Right cardiac atrium (tissue), 5 donors: Measurements from ENCODE around the gene RXRB. TPM values are rescaled to one million over a fixed set of nuclear protein-coding genes. Genes with fewer than 3 reads are reported as not detected.
"Not testable (repeated sequence)": the region's sequence is repeated elsewhere in the genome, so short reads cannot be mapped to it uniquely, and the experiment has no call there.

ENCODE experiments used
- ATAC-seq, 2 donors: fragments of 200-7000 bp; cut with Tn5 transposase; one replicate each; pipeline versions ENCODE4 v1.8.0 to v1.9.1; 2020; ENCODE audit warnings: moderate library complexity in 2 of 2, mild to moderate bottlenecking in 1 of 2
- DNase-seq, 3 donors: peaks; one replicate each; pipeline ENCODE4 v3.0.0-alpha.2; 2020
- H3K27ac ChIP-seq: one replicate; pipeline ENCODE4 v1.5.1; 2013; ENCODE audit warnings: mild to moderate bottlenecking, low read length, control low read depth, moderate library complexity
- H3K27me3 ChIP-seq: one replicate; pipeline ENCODE4 v1.6.1; 2013; ENCODE audit not compliant: control insufficient read depth, insufficient read depth
- H3K4me1 ChIP-seq: one replicate; pipeline ENCODE4 v1.6.1; 2013; ENCODE audit warnings: low read length; ENCODE audit not compliant: control insufficient read depth, insufficient read depth
- H3K4me3 ChIP-seq: one replicate; pipeline ENCODE4 v1.5.1; 2013; ENCODE audit warnings: low read length, control low read depth
- H3K9me3 ChIP-seq: one replicate; pipeline ENCODE4 v1.6.1; 2013; ENCODE audit warnings: low read length; ENCODE audit not compliant: control insufficient read depth
- WGBS: extraction: QIAGEN DNeasy Blood & Tissue Kit; methylation state at CpG from one replicate; pipeline ENCODE4 v1.1.7; 2013; 5-methylcytosine and 5-hydroxymethylcytosine counted together
- intact Hi-C, 4 donors: fragments of 100-400 bp; cut with DNase I; formaldehyde crosslinking; loops; one replicate each; pipeline versions ENCODE4 v1.11.0 to v1.14.0; 2022 to 2023
- microRNA-seq, 2 donors: library from miRNA; unstranded; fragments of <30 nt; microRNA quantifications; one replicate each; pipeline ENCODE4 v1.2.0, GENCODE V29; 2020 to 2021
- polyA plus RNA-seq: library from polyadenylated mRNA; stranded (reverse); fragments of 200-250 nt; gene quantifications from one replicate; pipeline ENCODE4 v1.2.3, GENCODE V29; 2013
- total RNA-seq, 4 donors: library from RNA; stranded (reverse); fragmentation: NEBNext Ultra II Directional; extraction: Animal tissue kit (Norgen Biotek cat#: 25700); gene quantifications; one replicate each; pipeline ENCODE4 v1.2.1, GENCODE V29; 2021
- donor health status: healthy with polysubstance abuse.
- donor health status: DM: no; HTN: yes; CAD: no.
- donor health status: DM: no; HTN: no; CAD: no.
- donor health status: DM: no; HTN: yes; CAD: no; lungs with severe emphysema.
- donor health status: DM: yes; HTN: yes; CAD: no.

Gene RXRB
- total and polyA plus RNA-seq, 5 donors = 31.7 to 44.8 (median 33.6) TPM

DNA sequence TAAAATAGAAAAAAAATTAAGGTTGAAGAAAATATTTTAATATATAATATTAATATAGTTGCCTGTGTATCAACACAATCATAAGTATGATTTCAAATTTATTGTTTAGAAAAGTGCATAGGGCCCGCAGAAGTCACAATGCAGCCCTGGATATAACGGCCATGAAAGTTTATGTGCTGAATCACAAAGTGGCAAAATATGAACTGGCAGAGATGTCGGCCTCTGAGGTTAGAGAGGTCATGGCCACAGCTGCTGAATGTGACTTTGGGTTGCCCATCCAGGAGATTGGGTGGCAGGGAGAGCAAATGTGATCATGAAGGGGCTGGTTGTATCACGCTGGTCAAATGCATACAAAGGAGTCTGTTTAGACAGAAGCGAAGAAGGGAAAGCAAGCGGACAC is 43.9 kb downstream of the RXRB start:
- no peak for ATAC-seq
- H3K9me3 ChIP-seq = no peaks in the 10 kb centered on the region
- intact Hi-C loops = loop anchor here in 1 of 4 donors (10.0 kb wide), 1 partner anchor 152 kb away; the partner anchor contains the start of gene HLA-DOA
- H3K4me1 ChIP-seq = no peaks in the 10 kb centered on the region
- no peak overlapping the region for H3K27ac ChIP-seq
- WGBS = 85% methylated on average over 6 of the region's 6 CpGs
- H3K4me3 ChIP-seq = no peak overlapping the region
- no peak for DNase-seq
- no peaks in the 10 kb centered on the region for H3K27me3 ChIP-seq

DNA sequence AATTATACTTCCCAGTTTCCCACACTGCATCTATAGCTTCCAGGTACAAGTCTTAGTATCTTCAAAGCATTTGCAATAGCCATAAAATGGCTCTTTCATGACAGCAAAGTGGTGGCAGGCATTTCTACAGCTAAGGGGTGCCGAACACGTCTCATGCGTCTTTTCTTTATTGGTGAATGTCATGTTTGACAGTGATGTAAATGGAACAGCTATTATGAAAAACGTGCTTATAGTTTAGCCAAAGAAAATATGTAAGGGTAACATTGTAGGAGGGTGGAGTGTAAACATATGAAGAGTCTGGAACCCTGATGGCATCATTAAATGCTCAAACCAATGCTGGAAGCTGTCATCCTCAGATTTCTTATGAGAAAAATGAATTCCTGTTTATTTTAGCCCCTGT is 46.1 kb downstream of the RXRB start:
- no peak for ATAC-seq

DNA sequence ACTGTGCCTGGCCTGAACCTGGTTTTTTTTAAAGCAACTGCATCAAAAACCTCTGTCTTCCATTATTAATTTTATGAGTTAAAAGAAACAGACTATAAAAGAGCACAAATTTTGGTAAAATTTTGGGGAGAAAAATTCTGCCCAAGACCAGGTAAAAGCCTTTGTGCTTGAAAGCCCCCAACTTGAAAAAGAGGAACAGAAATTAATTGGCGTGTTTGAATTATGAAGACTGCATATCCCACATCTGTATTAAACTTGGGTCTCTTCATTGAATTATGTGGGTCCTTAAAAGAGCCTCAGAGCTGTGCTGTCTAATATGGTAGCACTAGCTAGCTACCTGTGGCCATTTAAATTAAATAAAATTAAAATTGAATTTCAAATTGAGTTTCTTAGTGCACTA is 49.4 kb downstream of the RXRB start:
- no peaks in the 10 kb centered on the region for H3K27me3 ChIP-seq
- no peak overlapping the region for H3K4me3 ChIP-seq
- no peak for ATAC-seq
- H3K9me3 ChIP-seq = no peaks in the 10 kb centered on the region
- intact Hi-C loops = loop anchor here in 1 of 4 donors (10.0 kb wide), 1 partner anchor 146 kb away; the partner anchor contains the start of gene HLA-DOA
- WGBS = 82% methylated on average over 1 of the region's 1 CpG
- H3K27ac ChIP-seq = no peak overlapping the region
- H3K4me1 ChIP-seq = no peaks in the 10 kb centered on the region
- no peak for DNase-seq

More for the DNA sequence above, 46.1 kb downstream of the RXRB start:
- no peak overlapping the region for H3K4me3 ChIP-seq
- intact Hi-C loops = loop anchor here in 1 of 4 donors (10.0 kb wide), 1 partner anchor 150 kb away; the partner anchor contains the start of gene HLA-DOA
- no peaks in the 10 kb centered on the region for H3K4me1 ChIP-seq
- DNase-seq = no peak
- no peaks in the 10 kb centered on the region for H3K27me3 ChIP-seq
- WGBS = 70% methylated on average over 4 of the region's 4 CpGs
- no peak overlapping the region for H3K27ac ChIP-seq
- no peaks in the 10 kb centered on the region for H3K9me3 ChIP-seq

DNA sequence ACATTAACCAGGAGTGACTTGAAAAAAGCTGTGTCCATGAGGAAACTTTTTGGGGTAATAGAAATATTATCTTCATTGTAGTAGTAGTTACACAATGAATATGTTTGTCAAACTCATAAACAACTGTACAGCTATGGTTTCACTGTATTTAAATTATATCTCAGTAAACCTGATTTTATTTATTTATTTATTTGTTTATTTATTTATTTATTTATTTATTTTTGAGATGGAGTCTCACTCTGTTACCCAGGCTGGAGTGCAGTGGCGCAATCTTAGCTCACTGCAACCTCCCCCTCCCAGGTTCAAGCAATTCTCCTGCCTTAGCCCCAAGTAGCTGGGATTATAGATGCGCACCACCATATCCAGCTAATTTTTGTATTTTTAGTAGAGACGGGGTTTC is 49.9 kb downstream of the RXRB start:
- not testable (repeated sequence) for H3K27ac ChIP-seq, H3K9me3 ChIP-seq, H3K27me3 ChIP-seq, H3K4me1 ChIP-seq, ATAC-seq, H3K4me3 ChIP-seq, DNase-seq
- WGBS = 83% methylated on average over 3 of the region's 3 CpGs
- intact Hi-C loops = loop anchor here in 1 of 4 donors (10.0 kb wide), 1 partner anchor 146 kb away; the partner anchor contains the start of gene HLA-DOA

- intact Hi-C loops = loop anchor here in 2 of 4 donors (5.0 to 10.0 kb wide), 2 partner anchors 131 to 133 kb away; no protein-coding TSS in a partner anchor
- DNase-seq = no peak
- Histone ChIP-seq H3K4me1 (peaks cover 1% of the 10 kb centered on the region), H3K9me3 (no peaks in the 10 kb centered on the region), H3K27ac (no peak overlapping the region), H3K27me3 (no peaks in the 10 kb centered on the region), H3K4me3 (no peak overlapping the region)
- WGBS = 43% methylated on average over 8 of the region's 8 CpGs
- ATAC-seq = peak in 1 of 2 donors; percentile 43
Measured at GRCh38 chr6:33147807-33148666, 52.4 kb downstream of the RXRB start.

- Histone ChIP-seq H3K27me3 (no peaks in the 10 kb centered on the region), H3K9me3 (no peaks in the 10 kb centered on the region), H3K4me1 (peaks cover 1% of the 10 kb centered on the region), H3K27ac (no peak overlapping the region), H3K4me3 (no peak overlapping the region)
- intact Hi-C loops = loop anchor here in 1 of 4 donors (10.0 kb wide), 1 partner anchor 130 kb away; no protein-coding TSS in a partner anchor
- 26% methylated on average over 1 of the region's 1 CpG for WGBS
- DNase-seq (peak in 1 of 3 donors; percentile 57), ATAC-seq (no peak)
Measured at GRCh38 chr6:33144373-33144772, 56.1 kb downstream of the RXRB start.

Small RNAs within 50 kb of the gene (microRNA-seq; reads per million reads assigned to microRNA genes)
- gene MIR219A1 = 1.6 to 2.9 reads per million in 2 donors

Other genes starting within 250 kb of the RXRB start
- gene HLA-DMA, start 247.6 kb downstream of the RXRB start, total RNA-seq = 10 to 100 TPM; 16.2 to 26.6 (median 17.3) TPM
- gene HLA-DMA, start 247.6 kb downstream of the RXRB start, polyA plus RNA-seq = 20.9 TPM
- 100 to 1,000 TPM in 1 of 4 donors, 10 to 100 TPM in 3; 82.6 to 100 (median 86.9) TPM for gene BRD2, start 232.1 kb downstream of the RXRB start, total RNA-seq
- 73.1 TPM for gene BRD2, start 232.1 kb downstream of the RXRB start, polyA plus RNA-seq
- gene HLA-DOA, start 191.1 kb downstream of the RXRB start, total RNA-seq = 1 to 10 TPM; 1.3 to 2.3 (median 1.8) TPM
- gene HLA-DOA, start 191.1 kb downstream of the RXRB start, polyA plus RNA-seq = 1.2 TPM
- gene HLA-DPA1, start 127.0 kb downstream of the RXRB start, total RNA-seq = 10 to 100 TPM; 49.5 to 58.6 (median 54.1) TPM
- gene HLA-DPA1, start 127.0 kb downstream of the RXRB start, polyA plus RNA-seq = 31.1 TPM
- 10 to 100 TPM; 46.2 to 71.0 (median 57.4) TPM for gene HLA-DPB1, start 124.7 kb downstream of the RXRB start, total RNA-seq
- 35.9 TPM for gene HLA-DPB1, start 124.7 kb downstream of the RXRB start, polyA plus RNA-seq
- gene COL11A2, start 8.2 kb downstream of the RXRB start, total RNA-seq = 1 to 10 TPM; 1.5 to 4.0 (median 2.3) TPM
- gene COL11A2, start 8.2 kb downstream of the RXRB start, polyA plus RNA-seq = 3.7 TPM
- gene SLC39A7, start 202 bp upstream of the RXRB start, total RNA-seq = 100 to 1,000 TPM in 1 of 4 donors, 10 to 100 TPM in 3; 59.0 to 124 (median 81.6) TPM
- 78.6 TPM for gene SLC39A7, start 202 bp upstream of the RXRB start, polyA plus RNA-seq
- 10 to 100 TPM; 16.9 to 20.2 (median 19.1) TPM for gene HSD17B8, start 4.0 kb upstream of the RXRB start, total RNA-seq
- 16.9 TPM for gene HSD17B8, start 4.0 kb upstream of the RXRB start, polyA plus RNA-seq
- gene RING1, start 7.8 kb upstream of the RXRB start, total RNA-seq = 10 to 100 TPM; 30.4 to 38.2 (median 34.4) TPM
- gene RING1, start 7.8 kb upstream of the RXRB start, polyA plus RNA-seq = 33.7 TPM
- gene VPS52, start 71.2 kb upstream of the RXRB start, total RNA-seq = 10 to 100 TPM; 31.1 to 39.1 (median 35.8) TPM
- gene VPS52, start 71.2 kb upstream of the RXRB start, polyA plus RNA-seq = 34.6 TPM
- 1,000 to 10,000 TPM; 1,042 to 1,240 (median 1,130) TPM for gene RPS18, start 71.4 kb upstream of the RXRB start, total RNA-seq
- 1,903 TPM for gene RPS18, start 71.4 kb upstream of the RXRB start, polyA plus RNA-seq
- gene B3GALT4, start 76.5 kb upstream of the RXRB start, total RNA-seq = 10 to 100 TPM in 2 of 4 donors, 1 to 10 TPM in 2; 9.7 to 10.2 (median 9.9) TPM
- 11.0 TPM for gene B3GALT4, start 76.5 kb upstream of the RXRB start, polyA plus RNA-seq
- 10 to 100 TPM; 16.3 to 31.1 (median 18.5) TPM for gene WDR46, start 88.6 kb upstream of the RXRB start, total RNA-seq
- gene WDR46, start 88.6 kb upstream of the RXRB start, polyA plus RNA-seq = 15.5 TPM
- gene PFDN6, start 88.9 kb upstream of the RXRB start, total RNA-seq = 10 to 100 TPM; 44.4 to 60.0 (median 50.1) TPM
- gene PFDN6, start 88.9 kb upstream of the RXRB start, polyA plus RNA-seq = 143 TPM
- 10 to 100 TPM; 47.6 to 56.3 (median 54.5) TPM for gene RGL2, start 98.3 kb upstream of the RXRB start, total RNA-seq
- gene RGL2, start 98.3 kb upstream of the RXRB start, polyA plus RNA-seq = 40.6 TPM
- gene TAPBP, start 113.4 kb upstream of the RXRB start, total RNA-seq = 10 to 100 TPM; 85.1 to 91.6 (median 87.2) TPM
- gene TAPBP, start 113.4 kb upstream of the RXRB start, polyA plus RNA-seq = 35.3 TPM
- gene ZBTB22, start 117.1 kb upstream of the RXRB start, total RNA-seq = 10 to 100 TPM; 12.7 to 18.2 (median 15.5) TPM
- 12.5 TPM for gene ZBTB22, start 117.1 kb upstream of the RXRB start, polyA plus RNA-seq
- 10 to 100 TPM; 18.3 to 23.9 (median 20.8) TPM for gene DAXX, start 122.3 kb upstream of the RXRB start, total RNA-seq
- 17.6 TPM for gene DAXX, start 122.3 kb upstream of the RXRB start, polyA plus RNA-seq
- 1 to 10 TPM in 2 of 4 donors, under 1 TPM in 1, not detected in 1; 0.62 to 1.2 (median 1.1) TPM for gene KIFC1, start 191.2 kb upstream of the RXRB start, total RNA-seq
- gene KIFC1, start 191.2 kb upstream of the RXRB start, polyA plus RNA-seq = 0.16 TPM
- 10 to 100 TPM; 55.5 to 70.6 (median 65.4) TPM for gene PHF1, start 210.3 kb upstream of the RXRB start, total RNA-seq
- 76.4 TPM for gene PHF1, start 210.3 kb upstream of the RXRB start, polyA plus RNA-seq
- gene CUTA, start 217.4 kb upstream of the RXRB start, total RNA-seq = 100 to 1,000 TPM; 128 to 177 (median 133) TPM
- 170 TPM for gene CUTA, start 217.4 kb upstream of the RXRB start, polyA plus RNA-seq
- gene SYNGAP1, start 219.4 kb upstream of the RXRB start, total RNA-seq = 10 to 100 TPM in 1 of 4 donors, 1 to 10 TPM in 3; 8.6 to 13.2 (median 9.0) TPM
- gene SYNGAP1, start 219.4 kb upstream of the RXRB start, polyA plus RNA-seq = 8.0 TPM